ENCODE data around the gene UBE2O. TPM values are rescaled to one million over a fixed set of nuclear protein-coding genes. Genes with fewer than 3 reads are reported as not detected.

Gene UBE2O
- total RNA-seq, 2 experiments from 2014 or later = 43.4 to 79.6 TPM

DNA sequence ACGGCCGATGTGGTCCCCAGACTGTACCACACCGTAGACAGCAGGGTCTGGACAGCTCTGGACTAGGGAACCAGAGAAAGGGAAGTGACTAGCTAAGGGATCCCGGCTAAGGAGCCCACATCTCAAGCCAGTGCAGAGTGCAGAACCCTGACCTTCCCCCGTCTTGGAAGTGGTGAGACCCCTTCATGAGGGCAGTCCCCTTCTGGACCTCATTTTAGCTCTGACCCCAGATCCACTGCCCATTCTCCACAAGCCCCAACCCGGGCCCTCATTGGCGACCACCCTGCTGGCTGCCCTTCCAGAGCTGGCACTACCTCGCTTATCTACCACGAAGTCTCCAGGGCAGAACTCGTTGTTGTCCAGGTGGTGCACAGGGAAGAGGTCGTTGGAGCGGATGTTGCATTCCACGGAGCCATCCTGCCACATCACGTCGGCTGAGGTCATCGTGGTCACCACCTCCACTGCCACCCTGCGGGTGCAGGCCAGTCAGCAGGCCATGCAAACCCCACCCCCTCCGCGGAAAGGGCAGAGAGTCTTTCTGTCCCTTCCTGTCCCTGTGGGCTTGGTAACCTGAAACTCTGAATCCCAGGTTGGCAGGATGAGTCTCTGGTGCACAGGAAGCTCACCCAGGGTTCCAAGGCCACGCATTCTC, 54.3 kb downstream of the UBE2O start:
- Histone ChIP-seq H3K9me3 (ENCODE audit: low read length) (no peaks in the 10 kb centered on the region), H3K4me3 (ENCODE audit: low read depth, low read length, poor library complexity, severe bottlenecking) (no peak overlapping the region), H3K79me2 (ENCODE audit: insufficient read depth, low read depth, low read length) (no peaks in the 10 kb centered on the region), H3K4me2 (ENCODE audit: low read length) (no peak overlapping the region), H3K9me2 (ENCODE audit: insufficient read depth, low read length) (no peaks in the 10 kb centered on the region), H3K36me3 (ENCODE audit: insufficient read depth, low read length) (peaks cover 90% of the 10 kb centered on the region), H4K20me1 (ENCODE audit: insufficient read depth, low read length) (no peaks in the 10 kb centered on the region), H3K4me1 (ENCODE audit: insufficient read depth, low read length, poor library complexity, severe bottlenecking) (no peaks in the 10 kb centered on the region), H3K27ac (ENCODE audit: low read depth, low read length, poor library complexity, severe bottlenecking) (no peak overlapping the region), H2AFZ (ENCODE audit: low read length) (no peak overlapping the region)
- BruUV-seq (replicated peaks) = no TSS peak
- ChIA-PET CTCF (ENCODE audit: unreplicated experiment) (interaction anchor here (0.8 to 2.0 kb wide), 11 partner anchors 9 to 98 kb away, joined by 3 to 10 read pairs (median 4); partner anchors contain the start of gene PRPSAP1), POLR2A (interaction anchor here (0.5 to 1.0 kb wide), 2 partner anchors 89 to 100 kb away, joined by 4 read pairs; no protein-coding TSS in a partner anchor)
- intact Hi-C loops (cut with micrococcal nuclease; ENCODE audit: unreplicated experiment) = loop anchor here (1.0 kb wide), 1 partner anchor 95 kb away; no protein-coding TSS in a partner anchor
- TF ChIP-seq EZH2phosphoT487 (IDR thresholded peaks at IDR 0.05; ENCODE audit: borderline replicate concordance, low read depth, low read length) = no peak
- TF ChIP-seq, protein P1, sequence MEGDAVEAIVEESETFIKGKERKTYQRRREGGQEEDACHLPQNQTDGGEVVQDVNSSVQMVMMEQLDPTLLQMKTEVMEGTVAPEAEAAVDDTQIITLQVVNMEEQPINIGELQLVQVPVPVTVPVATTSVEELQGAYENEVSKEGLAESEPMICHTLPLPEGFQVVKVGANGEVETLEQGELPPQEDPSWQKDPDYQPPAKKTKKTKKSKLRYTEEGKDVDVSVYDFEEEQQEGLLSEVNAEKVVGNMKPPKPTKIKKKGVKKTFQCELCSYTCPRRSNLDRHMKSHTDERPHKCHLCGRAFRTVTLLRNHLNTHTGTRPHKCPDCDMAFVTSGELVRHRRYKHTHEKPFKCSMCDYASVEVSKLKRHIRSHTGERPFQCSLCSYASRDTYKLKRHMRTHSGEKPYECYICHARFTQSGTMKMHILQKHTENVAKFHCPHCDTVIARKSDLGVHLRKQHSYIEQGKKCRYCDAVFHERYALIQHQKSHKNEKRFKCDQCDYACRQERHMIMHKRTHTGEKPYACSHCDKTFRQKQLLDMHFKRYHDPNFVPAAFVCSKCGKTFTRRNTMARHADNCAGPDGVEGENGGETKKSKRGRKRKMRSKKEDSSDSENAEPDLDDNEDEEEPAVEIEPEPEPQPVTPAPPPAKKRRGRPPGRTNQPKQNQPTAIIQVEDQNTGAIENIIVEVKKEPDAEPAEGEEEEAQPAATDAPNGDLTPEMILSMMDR (conservative IDR thresholded peaks at IDR 0.05; ENCODE audit: low read length) = no peak
- no peak for DNase-seq (ENCODE audit: low spot score)

DNA sequence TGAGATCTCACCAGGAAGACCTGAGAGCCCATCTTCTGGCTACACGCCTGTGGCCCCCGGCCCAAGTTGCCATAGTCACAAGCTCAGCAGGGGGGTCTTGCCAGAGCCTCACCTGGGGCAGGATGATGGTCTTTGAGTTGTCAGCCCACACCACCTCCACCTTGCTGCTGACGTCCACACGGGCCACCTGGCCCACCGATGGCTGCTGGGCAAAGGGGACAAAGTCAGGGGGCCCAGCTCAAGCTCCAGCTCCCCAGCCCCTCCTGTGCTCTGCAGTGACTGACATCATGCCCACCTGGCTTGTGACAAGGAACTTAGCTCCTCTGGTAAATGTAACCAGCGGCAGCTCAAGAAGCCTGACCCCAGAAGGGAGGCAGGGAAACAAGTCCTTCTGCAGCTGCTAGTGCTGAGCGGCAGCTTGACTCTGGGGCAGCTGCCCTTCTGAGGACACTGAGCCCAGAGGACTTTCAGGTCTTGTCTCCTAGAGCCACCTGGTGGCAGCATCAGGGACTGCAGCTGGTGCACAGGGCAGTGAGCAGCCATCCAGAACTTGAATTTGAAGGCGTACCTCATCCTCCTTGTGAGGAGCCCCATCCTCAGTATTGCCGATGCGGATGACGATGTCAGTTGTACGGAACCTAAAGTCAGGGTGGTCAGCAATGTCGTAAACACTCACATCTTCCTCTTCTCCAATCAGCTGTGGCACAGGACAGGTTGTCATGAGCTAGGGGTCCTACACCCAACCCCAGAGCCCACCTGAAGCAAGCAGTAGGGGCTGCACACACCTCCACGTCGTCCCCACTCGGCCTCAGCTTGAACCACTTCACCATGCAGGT, 55.0 kb downstream of the UBE2O start:
- Histone ChIP-seq H4K20me1 (ENCODE audit: insufficient read depth, low read length) (no peaks in the 10 kb centered on the region), H3K9me2 (ENCODE audit: insufficient read depth, low read length) (no peaks in the 10 kb centered on the region), H3K27ac (ENCODE audit: low read depth, low read length, poor library complexity, severe bottlenecking) (no peak overlapping the region), H3K4me2 (ENCODE audit: low read length) (no peak overlapping the region), H3K4me3 (ENCODE audit: low read depth, low read length, poor library complexity, severe bottlenecking) (no peak overlapping the region), H3K79me2 (ENCODE audit: insufficient read depth, low read depth, low read length) (no peaks in the 10 kb centered on the region), H3K4me1 (ENCODE audit: insufficient read depth, low read length, poor library complexity, severe bottlenecking) (no peaks in the 10 kb centered on the region), H3K9me3 (ENCODE audit: low read length) (no peaks in the 10 kb centered on the region), H2AFZ (ENCODE audit: low read length) (no peak overlapping the region), H3K36me3 (ENCODE audit: insufficient read depth, low read length) (peaks cover 87% of the 10 kb centered on the region)
- CTCF ChIA-PET (ENCODE audit: unreplicated experiment) = interaction anchor here (0.7 to 2.0 kb wide), 15 partner anchors 9 to 97 kb away, joined by 3 to 10 read pairs (median 4); partner anchors contain the start of gene PRPSAP1
- POLR2A ChIA-PET = interaction anchor here (0.5 to 1.0 kb wide), 2 partner anchors 88 to 100 kb away, joined by 4 read pairs; no protein-coding TSS in a partner anchor
- TF ChIP-seq EZH2phosphoT487 (IDR thresholded peaks at IDR 0.05; ENCODE audit: borderline replicate concordance, low read depth, low read length) = no peak
- TF ChIP-seq, protein P1 (conservative IDR thresholded peaks at IDR 0.05; ENCODE audit: low read length) = peak; percentile 100
- BruUV-seq (replicated peaks) = no TSS peak
- intact Hi-C loops (cut with micrococcal nuclease; ENCODE audit: unreplicated experiment) = loop anchor here (1.0 kb wide), 1 partner anchor 95 kb away; no protein-coding TSS in a partner anchor
- DNase-seq (ENCODE audit: low spot score) = peak; percentile 88
